HG03025 (cell line): Measurements from ENCODE around the gene SGCD.

Experiments used
- ATAC-seq: cut with Tn5 transposase; IDR thresholded peaks from one replicate; pipeline ENCODE4 v1.9.1; 2021; ENCODE audit warnings: mild to moderate bottlenecking, moderate library complexity; ENCODE audit not compliant: unreplicated experiment, low FRiP score

Gene SGCD

DNA sequence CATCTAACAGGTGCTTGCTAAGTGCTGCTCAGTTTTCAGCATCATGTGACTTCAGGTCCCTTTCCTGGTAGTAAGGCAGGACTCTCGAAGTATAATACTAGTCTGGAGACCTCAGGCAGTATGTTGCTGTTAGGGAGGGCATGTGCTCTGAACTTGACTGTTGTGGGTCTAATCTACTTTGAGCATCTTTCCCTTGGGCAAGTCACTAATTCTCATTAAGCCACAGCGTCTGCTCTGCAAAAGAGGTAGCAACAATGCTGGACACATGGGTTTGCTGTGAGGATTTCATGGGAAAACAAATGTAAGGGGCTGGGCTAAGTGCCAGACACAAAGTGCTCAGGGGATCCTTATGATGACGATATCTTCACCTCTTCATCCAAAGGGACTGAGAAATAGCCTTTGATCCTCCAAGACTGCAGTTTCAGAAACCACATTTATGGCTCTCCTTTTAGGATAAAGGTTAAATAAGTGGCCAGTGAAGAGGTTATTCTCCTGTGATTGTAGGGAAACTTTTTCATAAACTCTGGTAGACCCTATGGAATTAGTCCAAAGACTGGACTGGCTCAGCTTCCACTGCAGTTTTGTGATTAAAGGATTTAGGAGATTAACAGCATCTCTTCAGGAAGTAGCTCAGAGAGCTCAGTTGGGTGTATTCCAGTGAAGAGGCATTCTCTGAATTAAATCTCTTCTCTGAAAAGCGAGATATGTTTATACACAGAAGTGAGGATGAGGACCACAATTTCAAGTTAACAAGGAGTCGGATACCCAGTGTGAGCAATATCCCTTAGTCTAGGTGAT lies 216.6 kb downstream of the SGCD start:
- no peak for ATAC-seq

DNA sequence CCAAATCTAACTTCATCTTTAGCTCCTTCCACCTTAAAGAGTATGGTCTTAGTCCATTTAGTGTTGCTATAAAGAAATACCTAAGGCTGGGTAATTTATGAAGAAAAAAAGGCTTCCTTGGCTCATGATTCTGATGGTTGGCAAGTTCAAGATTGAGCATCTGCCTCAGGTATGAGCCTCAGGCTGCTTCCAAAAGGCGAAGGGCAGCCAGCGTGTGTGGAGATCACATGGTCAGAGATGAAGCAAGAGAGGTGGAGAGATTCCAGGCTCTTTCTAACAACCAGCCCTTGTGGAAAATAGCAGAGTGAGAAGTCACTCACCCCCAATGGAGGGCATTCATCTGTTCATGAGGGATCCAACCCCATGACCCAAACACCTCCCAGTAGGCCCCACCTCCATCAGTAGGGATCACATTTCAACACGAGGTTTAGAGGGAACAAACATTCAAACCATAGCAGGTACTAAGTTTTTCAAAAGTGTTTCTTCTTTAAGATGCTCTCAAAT lies 225.9 kb downstream of the SGCD start:
- no peak for ATAC-seq

DNA sequence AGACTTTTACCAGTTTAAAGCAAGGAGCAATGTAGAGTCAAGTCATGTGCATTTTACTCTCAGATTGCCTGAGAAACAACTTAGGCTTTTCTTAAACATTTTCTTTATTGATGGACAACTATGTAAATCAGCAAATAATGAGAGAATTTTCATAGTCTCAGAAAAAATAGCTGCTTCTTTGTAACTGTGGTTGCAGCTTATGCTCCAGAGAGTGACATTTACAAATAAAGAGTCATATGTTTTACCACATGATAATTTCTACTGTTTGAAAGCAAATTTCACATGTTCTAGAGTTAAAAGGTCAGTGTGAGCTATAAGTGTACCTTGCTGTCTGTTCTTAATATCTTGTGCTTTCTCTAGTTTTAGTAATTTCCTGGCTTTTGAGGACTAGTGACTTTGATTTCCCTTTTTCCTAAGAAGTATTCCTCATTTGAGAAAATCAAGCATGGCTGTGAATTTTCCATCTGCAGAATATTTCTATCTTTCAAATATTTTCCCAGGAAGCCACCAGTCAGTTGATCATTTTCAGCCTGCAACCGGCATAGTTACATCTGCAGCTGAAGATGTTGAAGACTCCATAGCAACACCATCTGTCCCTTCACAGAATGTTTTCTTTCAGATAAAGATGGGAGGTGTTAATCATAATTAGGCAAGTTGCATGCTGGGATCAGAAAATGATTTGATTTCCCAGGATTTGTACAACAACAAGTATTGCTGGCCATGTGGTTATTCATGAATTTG lies 229.9 kb downstream of the SGCD start:
- ATAC-seq, result no peak

DNA sequence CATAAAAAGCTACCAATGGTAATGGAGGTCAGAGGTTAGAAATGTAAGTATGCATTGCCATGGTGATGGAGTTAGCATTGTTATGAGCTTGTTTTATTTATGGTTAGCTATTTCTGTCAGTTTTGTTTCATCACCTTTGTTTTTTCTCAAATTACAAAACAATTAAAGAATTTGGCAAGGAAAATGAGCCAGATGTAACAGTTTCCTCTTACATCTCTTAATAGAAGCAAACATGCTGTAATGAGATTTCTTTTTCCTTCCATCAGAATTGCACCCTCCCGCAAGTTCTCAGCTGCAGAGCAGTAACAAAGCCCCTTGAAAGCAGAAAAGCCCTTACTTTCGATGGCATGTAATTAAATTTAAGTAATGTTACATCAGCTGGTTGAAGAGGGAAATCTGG lies 233.0 kb downstream of the SGCD start:
- no peak for ATAC-seq

DNA sequence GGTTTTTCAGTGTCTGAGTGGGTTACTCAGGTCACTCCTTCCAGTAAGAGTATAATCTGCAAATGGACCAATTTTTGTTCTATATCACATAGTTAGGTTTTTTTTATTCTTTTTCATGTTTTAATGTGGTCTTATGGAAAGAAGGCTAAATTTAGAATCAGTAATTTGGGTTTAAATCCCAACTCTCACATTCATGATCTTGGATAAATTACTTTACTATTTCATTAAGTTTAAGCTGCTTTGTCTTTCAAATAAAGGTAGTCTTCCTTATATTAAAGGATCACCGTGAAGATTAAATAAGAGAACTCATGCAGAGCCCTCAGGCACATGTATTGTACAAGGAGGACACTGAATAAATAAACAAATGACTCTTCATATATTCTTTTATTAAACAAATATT lies 234.7 kb downstream of the SGCD start:
- ATAC-seq, result no peak

DNA sequence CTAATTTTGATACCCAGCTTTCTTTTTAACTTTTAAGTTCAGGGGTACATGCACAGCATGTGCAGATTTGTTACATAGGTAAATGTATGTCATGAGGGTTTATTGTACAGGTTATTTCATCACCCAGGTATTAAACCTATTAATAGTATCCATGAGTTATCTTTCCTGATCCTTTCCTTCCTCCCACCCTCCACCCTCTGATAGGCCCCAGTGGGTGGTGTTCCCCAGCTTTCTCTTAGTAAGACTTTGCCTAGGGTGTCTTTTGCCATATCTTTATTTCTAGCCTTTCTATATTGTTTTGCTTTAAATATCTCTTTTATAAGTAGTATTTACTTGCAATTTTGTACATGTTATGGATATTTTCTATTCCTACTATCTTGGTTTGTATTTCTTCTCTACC lies 243.7 kb downstream of the SGCD start:
- ATAC-seq, result no peak

DNA sequence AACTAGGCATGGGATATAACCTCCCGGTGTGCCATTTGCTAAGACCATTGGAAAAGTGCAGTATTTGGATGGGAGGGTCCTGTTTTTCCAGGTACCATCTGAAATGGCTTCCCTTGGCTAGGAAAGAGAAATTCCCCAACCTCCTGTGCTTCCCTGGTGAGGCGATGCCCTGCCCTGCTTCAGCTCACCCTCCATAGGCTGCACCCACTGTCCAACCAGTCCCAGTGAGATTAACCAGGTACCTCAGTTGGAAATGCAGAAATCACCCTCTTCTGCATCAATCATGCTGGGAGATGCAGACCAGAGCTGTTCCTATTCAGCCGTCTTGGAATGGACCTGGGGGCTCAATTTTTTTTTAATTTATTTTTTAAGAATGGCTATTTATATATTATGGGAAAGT lies 254.8 kb downstream of the SGCD start:
- ATAC-seq, result no peak

DNA sequence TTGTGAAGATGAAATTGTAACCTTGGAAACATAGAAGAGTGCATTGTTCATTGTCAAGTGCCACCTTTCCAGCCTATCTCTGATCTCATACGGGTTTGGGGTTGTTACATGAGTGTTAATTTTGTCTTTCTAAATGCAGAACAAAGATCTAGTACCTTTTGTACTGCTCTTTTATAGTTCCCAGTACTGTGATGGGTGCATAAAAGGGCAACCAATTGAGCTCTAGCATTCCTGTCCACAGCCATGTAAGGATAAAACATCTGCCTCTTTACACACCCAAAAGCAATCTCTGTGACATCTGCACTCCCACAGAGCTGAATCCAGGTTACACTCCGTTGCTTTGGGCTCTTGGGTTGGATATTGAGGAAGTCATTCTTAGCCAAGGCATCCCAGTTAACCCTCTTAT lies 255.2 kb downstream of the SGCD start:
- ATAC-seq, result no peak

DNA sequence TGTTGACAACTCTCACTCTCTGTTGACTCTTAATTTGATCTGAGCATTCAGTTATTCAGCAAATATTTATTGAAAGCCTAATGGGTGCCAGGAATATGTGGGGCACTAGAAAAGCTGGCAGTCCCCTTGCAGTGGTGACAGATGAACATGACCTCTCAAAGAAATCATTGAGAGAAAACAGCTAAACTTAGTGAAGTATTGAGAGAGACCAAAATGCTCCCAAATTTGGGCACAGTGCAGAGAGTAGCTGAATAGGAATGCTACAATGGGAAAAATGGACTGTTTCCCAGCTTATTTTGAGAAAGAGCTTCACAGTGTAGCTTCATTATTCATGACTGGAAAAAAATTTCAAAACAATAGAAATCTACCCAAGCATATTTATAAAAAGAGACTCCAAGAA lies 257.9 kb downstream of the SGCD start:
- ATAC-seq, result no peak

DNA sequence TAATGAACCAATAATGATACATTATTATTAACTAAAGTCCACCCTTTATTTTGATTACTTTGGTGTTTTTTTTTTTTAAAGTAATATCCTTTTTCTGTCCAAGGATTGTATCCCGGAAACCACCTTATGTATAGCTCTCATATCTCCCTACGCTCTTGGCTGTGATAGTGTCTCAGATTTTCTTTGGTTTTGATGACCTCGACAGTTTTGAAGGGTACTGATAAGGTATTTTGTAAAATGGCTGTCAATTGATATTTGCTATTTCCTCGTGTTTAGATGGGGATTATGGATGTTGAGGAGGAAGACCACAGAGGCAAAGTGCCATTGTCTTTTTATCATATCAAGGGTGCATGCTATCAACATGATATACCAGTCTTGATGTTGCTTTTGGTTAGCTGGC lies 259.0 kb downstream of the SGCD start:
- no peak for ATAC-seq

DNA sequence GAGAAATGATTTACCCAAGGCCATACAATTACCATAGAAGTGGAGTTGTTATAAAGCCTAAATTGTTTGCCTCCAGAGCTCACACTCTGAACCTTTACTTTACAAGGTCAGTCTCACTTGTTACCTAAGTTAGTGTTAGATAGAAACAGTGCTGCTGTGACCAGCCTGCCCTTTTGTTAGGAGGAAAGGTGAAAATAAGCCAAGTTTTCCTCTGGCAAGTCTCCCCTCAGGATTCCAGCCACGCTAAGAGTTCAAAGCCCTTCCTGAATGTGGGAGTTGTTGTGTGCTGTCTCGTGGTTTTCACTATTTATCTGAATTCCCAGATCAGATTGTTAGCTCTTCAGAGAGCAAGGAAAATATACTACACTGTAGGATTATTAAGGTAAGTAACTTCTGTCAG lies 260.0 kb downstream of the SGCD start:
- ATAC-seq, result no peak

DNA sequence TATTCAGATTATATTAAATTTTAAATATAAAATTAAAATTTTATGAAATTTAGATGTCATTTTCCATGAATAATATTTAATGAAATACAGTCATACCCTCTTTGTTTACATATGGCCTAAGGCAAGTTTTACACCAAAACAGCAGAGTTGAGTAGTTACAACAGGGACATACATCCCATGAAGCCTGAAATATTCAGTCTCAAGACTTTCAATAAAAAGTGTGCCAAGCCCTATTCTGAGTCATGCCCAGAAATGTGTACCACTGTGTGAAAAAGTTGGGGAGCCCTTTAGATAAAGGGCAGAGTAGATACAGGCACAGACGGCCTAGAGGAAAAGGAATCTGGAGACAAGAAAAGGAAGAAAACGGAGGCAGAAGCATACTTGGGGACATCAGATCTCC lies 261.3 kb downstream of the SGCD start:
- no peak for ATAC-seq

DNA sequence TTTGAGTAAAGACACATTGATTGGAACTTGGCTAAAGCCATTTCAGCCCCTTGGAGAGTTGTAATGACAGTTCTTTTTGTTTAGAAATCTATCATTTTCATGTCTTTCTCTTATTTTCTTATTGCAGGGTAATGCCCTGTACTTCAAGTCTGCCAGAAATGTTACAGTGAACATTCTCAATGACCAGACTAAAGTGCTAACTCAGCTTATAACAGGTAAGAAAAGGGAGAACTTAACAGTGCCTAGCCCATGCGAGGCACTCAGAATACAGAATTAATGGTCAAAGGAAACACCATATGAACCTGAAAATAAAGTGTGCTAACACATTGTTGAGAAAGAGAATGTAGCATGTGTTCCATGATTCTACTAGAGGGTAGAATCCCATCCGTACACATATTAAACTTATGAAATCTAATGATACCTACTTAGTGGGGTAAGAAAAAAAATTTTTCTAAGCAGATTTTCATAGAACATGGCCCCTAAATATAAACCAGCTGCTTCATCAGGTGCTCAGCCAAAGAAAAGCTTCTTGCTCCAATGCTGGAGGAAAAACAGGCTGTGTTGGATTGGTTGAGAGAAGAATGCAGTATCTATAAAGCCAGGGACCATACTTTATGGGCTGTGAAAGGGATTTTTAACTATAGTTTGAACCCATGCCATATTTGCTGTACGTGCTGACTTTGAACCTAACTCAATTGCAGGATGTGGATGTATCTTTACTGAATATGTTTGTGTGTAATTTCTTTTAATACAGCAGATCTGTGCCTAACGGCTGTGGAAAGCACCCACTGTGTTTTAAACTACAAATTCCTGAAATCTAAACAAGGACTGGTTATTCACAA lies 262.4 kb downstream of the SGCD start:
- no peak for ATAC-seq

DNA sequence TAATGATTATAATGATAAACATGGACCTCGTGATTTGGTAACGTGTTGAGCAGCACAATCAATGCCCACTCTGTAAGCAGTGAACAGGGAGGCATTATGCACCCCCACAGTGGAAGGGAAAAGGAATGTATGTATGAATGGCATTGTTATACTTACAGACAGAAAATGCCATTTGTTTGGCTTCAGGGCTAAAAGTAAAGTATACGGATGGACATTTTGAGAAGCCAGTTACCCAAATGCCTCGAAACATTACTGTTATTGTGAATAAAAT lies 262.9 kb downstream of the SGCD start:
- no peak for ATAC-seq

DNA sequence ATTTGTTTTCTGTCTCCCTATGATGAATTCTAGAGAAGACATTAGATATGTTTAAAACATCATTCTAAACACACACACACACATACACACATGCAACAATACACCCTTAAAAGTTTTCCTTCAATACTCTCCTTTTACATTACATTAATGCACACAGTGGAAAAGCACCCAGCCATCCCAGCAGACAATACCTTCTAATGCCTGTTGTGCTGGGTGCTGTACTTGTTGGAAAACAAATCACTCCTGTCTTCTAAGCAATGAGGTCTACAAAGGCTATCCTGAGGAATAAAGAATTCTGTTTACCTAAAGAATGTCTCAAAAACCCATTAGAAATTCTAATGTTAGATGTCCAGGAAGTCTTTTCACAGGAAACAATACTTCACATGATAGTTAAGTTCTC lies 264.0 kb downstream of the SGCD start:
- no peak for ATAC-seq

DNA sequence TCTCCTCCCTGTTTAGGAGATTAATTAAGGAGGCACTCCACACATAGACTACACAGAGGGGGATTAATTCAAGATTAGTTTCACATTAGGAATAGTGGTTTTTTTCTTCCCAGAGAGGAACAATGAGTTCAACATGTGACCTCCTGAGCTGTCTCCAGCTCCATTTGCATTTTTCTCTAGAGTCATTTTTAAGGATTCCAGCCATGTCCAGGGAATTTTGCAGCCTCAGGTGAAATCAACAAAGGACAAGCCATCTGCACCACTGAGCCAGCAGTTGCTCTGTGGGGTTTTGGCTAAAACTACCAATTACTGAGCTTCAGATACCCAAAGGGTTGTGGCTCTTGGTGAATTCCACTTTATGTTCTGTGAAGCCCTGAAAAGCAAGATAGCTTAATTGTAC lies 264.7 kb downstream of the SGCD start:
- ATAC-seq, result no peak

DNA sequence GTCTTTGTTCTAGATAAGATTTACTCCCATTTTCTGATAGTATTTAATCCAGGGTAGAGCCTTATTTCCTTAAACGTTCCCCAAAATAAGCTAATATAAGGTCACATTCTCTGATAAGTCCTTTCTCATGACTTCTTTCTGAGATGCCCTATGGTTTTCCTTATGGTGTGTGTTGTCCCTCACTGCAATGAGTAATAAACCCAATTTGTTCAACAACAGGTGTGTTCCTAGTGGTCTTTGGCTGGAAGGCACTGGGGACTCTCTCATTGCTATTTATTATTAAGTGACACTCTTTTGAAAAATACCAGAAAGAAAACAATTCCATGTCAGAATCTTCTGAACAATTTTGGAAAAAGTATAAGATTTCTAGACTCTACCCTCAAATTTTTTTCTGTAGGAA lies 266.6 kb downstream of the SGCD start:
- no peak for ATAC-seq

DNA sequence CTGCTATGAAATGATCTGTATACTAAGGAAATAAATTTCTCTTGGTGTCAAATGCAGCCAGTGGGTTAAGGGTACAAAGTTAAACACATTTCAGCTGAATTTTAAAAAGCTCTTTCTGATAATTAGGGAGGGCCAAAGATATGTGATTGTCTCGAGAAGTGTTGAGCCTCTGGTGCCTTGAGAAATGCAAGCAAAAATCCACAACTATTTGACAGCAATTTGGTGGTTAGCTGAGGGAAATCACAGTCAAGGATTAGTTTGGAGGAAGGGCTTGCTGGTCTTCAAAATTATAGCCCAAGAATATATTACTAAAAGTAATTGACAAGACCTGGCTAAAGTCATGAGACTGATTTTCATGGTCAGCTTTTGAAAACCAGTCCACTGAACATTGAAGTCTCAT lies 267.4 kb downstream of the SGCD start:
- ATAC-seq, result no peak

DNA sequence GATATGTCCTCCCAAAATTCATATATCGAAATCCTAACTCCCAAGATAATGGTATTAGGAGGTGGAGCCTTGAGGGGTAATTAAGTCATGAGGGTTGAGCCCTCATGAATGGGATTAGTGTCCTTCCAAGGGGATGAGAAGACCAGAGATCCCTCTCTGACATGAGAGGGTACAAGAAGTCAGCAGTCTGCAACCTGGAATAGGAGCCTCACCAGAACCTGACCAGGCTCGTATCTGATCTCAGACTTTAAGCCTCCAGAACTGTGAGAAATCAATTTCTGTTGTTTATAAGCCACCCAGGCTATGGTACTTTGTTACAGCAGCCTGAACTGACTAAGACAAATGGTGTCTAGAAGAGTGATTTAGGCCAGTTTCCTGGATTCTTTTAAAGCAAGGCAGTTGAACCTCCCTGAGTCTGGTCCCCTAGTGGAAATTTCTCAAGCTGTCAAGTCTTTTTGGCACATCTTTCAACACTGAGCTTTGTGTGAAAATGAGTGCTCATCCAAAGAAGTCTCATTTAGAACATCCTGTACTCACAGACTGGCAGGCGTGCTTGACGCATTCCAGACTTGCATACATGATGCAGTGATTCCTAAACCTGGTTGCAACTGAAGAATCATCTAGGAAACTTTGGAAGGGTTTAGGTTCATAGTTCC lies 268.3 kb downstream of the SGCD start:
- no peak for ATAC-seq

DNA sequence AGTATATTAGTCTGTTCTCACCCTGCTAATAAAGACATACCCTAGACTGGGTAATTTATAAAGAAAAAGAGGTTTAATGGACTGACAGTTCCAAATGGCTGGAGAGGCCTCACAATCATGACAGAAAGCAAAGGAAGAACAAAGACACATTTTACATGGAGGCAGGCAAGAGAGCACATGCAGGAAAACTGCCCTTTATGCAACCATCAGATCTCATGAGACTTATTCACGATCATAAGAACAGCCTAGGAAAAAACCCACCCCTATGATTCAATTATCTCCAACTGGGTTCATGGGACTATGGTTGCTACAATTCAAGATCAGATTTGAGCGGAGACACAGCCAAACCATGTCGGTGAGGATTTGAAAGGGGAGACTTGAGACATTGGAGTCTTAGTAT lies 270.3 kb downstream of the SGCD start:
- ATAC-seq, result no peak

DNA sequence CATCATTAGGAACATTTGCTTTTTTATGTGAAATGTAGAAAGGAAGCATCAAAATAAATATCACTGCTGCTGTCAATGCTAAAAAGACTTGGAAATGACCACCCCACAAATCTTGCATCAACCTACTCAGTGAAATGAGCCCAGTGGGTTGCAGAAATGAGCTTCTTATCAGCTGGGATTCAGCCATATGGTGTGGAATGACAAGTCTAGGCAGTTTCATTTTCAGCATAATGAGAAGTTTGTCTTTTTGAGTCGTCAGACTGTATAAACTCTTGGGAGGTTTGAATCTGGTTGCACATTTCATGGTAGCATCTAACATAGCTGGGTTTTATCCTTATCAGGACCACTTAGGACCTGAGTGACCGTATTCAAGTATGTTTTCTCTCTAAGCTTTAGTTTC lies 272.0 kb downstream of the SGCD start:
- ATAC-seq, result no peak
